NT2/D1 (cell line): ENCODE data around the gene TRIM71.
"Not testable (repeated sequence)": the region's sequence is repeated elsewhere in the genome, so short reads cannot be mapped to it uniquely, and the experiment has no call there.

ENCODE experiments used
- SUZ12 ChIP-seq: IDR thresholded peaks from 2 replicates; pipeline ENCODE4 v1.6.1; 2011; ENCODE audit not compliant: insufficient read length, insufficient read depth; ENCODE audit errors: extremely low read depth
- ZNF274 ChIP-seq: IDR thresholded peaks from 2 replicates; pipeline ENCODE4 v1.6.1; 2011; ENCODE audit warnings: mild to moderate bottlenecking, low read depth, low read length

DNA sequence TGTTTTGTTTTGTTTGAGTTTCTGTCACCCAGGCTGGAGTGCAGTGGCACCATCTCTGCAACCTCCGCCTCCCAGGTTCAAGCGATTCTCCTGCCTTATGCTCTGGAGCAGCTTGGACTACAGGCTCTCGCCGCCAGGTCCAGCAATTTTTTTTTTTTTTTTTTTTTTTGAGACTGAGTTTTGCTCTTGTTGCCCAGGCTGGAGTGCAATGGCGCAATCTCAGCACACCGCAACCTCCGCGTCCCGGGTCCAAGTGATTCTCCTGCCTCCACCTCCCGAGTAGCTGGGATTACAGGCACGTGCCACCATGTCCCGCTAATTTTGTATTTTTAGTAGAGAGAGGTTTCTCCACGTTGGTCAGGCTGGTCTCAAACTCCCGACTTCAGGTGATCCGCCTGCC is 29.2 kb downstream of the TRIM71 start:
- not testable (repeated sequence) for TF ChIP-seq SUZ12, ZNF274
